H1 (cell line): ENCODE results near the gene MGAT5. TPM values are rescaled to one million over a fixed set of nuclear protein-coding genes. Genes with fewer than 3 reads are reported as not detected.

Experiments
- CTCF ChIA-PET: fragments of 300-600 bp; sonication (Branson Sonifier 250); formaldehyde crosslinking; loops from one replicate; lab custom pipeline; 2021; ENCODE audit not compliant: partially characterized antibody; lab: Charles Lee
- POLR2A ChIA-PET: fragments of 300-600 bp; sonication (Branson Sonifier 250); formaldehyde crosslinking; loops from one replicate; lab custom pipeline; 2021; ENCODE audit warnings: inconsistent platforms; ENCODE audit not compliant: partially characterized antibody; lab: Charles Lee
- DNase-seq, 2 experiments: peaks; one replicate each; pipeline versions ENCODE4 v3.0.0 to v3.0.0-alpha.2; 2010 to 2022; ENCODE audit warnings: low spot score in 2 of 2, low read depth in 1 of 2, mixed read lengths in 1 of 2
- FAIRE-seq: peaks from 2 replicates; lab custom pipeline; 2011; peaks lifted over from hg19 to GRCh38; lab: Jason Lieb, UNC
- H2AFZ ChIP-seq: 2 replicates; pipeline ENCODE4 v1.8.1; 2012; ENCODE audit warnings: low read length, inconsistent platforms
- H2AK5ac ChIP-seq: 2 replicates; pipeline ENCODE4 v1.6.1; 2013; ENCODE audit warnings: low read depth, low read length
- H2BK120ac ChIP-seq: replicated peaks from 2 replicates; pipeline ENCODE3; 2013; ENCODE audit warnings: low read depth, low read length, inconsistent platforms
- H2BK12ac ChIP-seq: 2 replicates; pipeline ENCODE4 v1.6.1; 2013; ENCODE audit warnings: low read depth, low read length
- H2BK15ac ChIP-seq: 2 replicates; pipeline ENCODE4 v1.6.1; 2013; ENCODE audit warnings: low read length
- H2BK20ac ChIP-seq: 2 replicates; pipeline ENCODE4 v1.6.1; 2013; ENCODE audit warnings: low read length
- H2BK5ac ChIP-seq: 2 replicates; pipeline ENCODE4 v1.6.1; 2013; ENCODE audit warnings: low read depth, low read length
- H3K14ac ChIP-seq: 2 replicates; pipeline ENCODE4 v1.6.1; 2013; ENCODE audit warnings: inconsistent platforms; ENCODE audit not compliant: insufficient read length
- H3K18ac ChIP-seq: 2 replicates; pipeline ENCODE4 v1.6.1; 2013; ENCODE audit warnings: low read length; ENCODE audit errors: extremely low read depth
- H3K23ac ChIP-seq: 2 replicates; pipeline ENCODE4 v1.6.1; 2013; ENCODE audit warnings: inconsistent platforms; ENCODE audit not compliant: insufficient read length
- H3K23me2 ChIP-seq: 2 replicates; pipeline ENCODE4 v1.6.1; 2013; ENCODE audit warnings: low read depth, low read length
- H3K27ac ChIP-seq: 2 replicates; pipeline ENCODE4 v1.6.1; 2011; ENCODE audit warnings: low read depth, low read length, inconsistent platforms
- H3K27me3 ChIP-seq, 4 experiments: replicated peaks in 1 of 4; 1 replicate in 1 of 4; 2 replicates in 3 of 4; pipeline versions ENCODE4 v1.6.1 to v1.8.1; 2011 to 2013; ENCODE audit warnings: low read length in 3 of 4, mild to moderate bottlenecking in 3 of 4, inconsistent platforms in 2 of 4, mixed read lengths in 2 of 4, moderate library complexity in 1 of 4; ENCODE audit not compliant: control insufficient read depth in 3 of 4, insufficient read depth in 3 of 4; ENCODE audit errors: extremely low read depth in 1 of 4
- H3K36me3 ChIP-seq, 4 experiments: 2 replicates each; pipeline versions ENCODE4 v1.6.1 to v1.8.1; 2011 to 2013; ENCODE audit warnings: mild to moderate bottlenecking in 4 of 4, low read length in 3 of 4, moderate library complexity in 2 of 4, control low read depth in 1 of 4, inconsistent platforms in 1 of 4; ENCODE audit not compliant: insufficient read depth in 4 of 4, control insufficient read depth in 2 of 4
- H3K4ac ChIP-seq: replicated peaks from 2 replicates; pipeline ENCODE3; 2013; ENCODE audit warnings: low read length, low read depth, mixed read lengths, inconsistent platforms; ENCODE audit not compliant: insufficient read length
- H3K4me1 ChIP-seq, 4 experiments: replicated peaks in 1 of 4; 1 replicate in 1 of 4; 2 replicates in 3 of 4; pipeline versions ENCODE4 v1.6.1 to v1.8.1; 2011 to 2013; ENCODE audit warnings: low read length in 3 of 4, inconsistent platforms in 2 of 4, mixed read lengths in 1 of 4; ENCODE audit not compliant: insufficient read depth in 4 of 4, control insufficient read depth in 3 of 4
- H3K4me2 ChIP-seq, 2 experiments: 2 replicates each; pipeline versions ENCODE4 v1.6.1 to v1.8.1; 2011 to 2013; ENCODE audit warnings: low read depth in 2 of 2, low read length in 2 of 2, control low read depth in 1 of 2, inconsistent platforms in 1 of 2, mild to moderate bottlenecking in 1 of 2; ENCODE audit not compliant: insufficient read depth in 1 of 2
- H3K4me3 ChIP-seq, 4 experiments: fragments of 200-600, 300-600 bp in 1 of 4; sonication (generic), shearing (Covaris generic), sonication (Bioruptor Twin) in 1 of 4; 2 replicates each; pipeline versions ENCODE4 v1.5.1 to v1.8.1; 2011 to 2016; ENCODE audit warnings: low read length in 4 of 4, low read depth in 3 of 4, control low read depth in 2 of 4, inconsistent platforms in 2 of 4, mild to moderate bottlenecking in 2 of 4, mixed read lengths in 1 of 4, moderate library complexity in 1 of 4; ENCODE audit not compliant: insufficient read depth in 2 of 4; ENCODE audit errors: extremely low read depth in 1 of 4
- H3K56ac ChIP-seq: replicated peaks from 2 replicates; pipeline ENCODE3; 2013; ENCODE audit warnings: low read depth, mild to moderate bottlenecking, mixed read lengths, low read length, inconsistent platforms; ENCODE audit not compliant: insufficient read length
- H3K79me1 ChIP-seq: 2 replicates; pipeline ENCODE4 v1.6.1; 2013; ENCODE audit warnings: low read depth, low read length, control low read depth
- H3K79me2 ChIP-seq, 2 experiments: 2 replicates each; pipeline versions ENCODE4 v1.6.1 to v1.8.1; 2012 to 2013; ENCODE audit warnings: low read length in 2 of 2, mild to moderate bottlenecking in 2 of 2, inconsistent platforms in 1 of 2; ENCODE audit not compliant: insufficient read depth in 2 of 2, control insufficient read depth in 1 of 2
- H3K9ac ChIP-seq, 4 experiments: replicated peaks in 1 of 4; 1 replicate in 1 of 4; 2 replicates in 3 of 4; pipeline versions ENCODE4 v1.6.1 to v1.8.1; 2011 to 2013; ENCODE audit warnings: low read depth in 3 of 4, low read length in 3 of 4, control low read depth in 2 of 4, mild to moderate bottlenecking in 2 of 4, moderate library complexity in 2 of 4, inconsistent platforms in 1 of 4; ENCODE audit errors: extremely low read depth in 1 of 4
- H3K9me3 ChIP-seq, 2 experiments: 2 replicates each; pipeline versions ENCODE4 v1.6.1 to v1.8.1; 2012 to 2013; ENCODE audit warnings: mild to moderate bottlenecking in 2 of 2, moderate library complexity in 2 of 2, control low read depth in 1 of 2, inconsistent platforms in 1 of 2, low read depth in 1 of 2, low read length in 1 of 2, mixed read lengths in 1 of 2; ENCODE audit not compliant: insufficient read depth in 2 of 2
- H4K20me1 ChIP-seq, 2 experiments: replicated peaks in 1 of 2; 2 replicates each; pipeline versions ENCODE3 to v1.8.1; 2011 to 2013; ENCODE audit warnings: inconsistent platforms in 2 of 2, low read length in 2 of 2, mild to moderate bottlenecking in 1 of 2; ENCODE audit not compliant: insufficient read depth in 2 of 2, control insufficient read depth in 1 of 2
- H4K5ac ChIP-seq: 2 replicates; pipeline ENCODE4 v1.6.1; 2013; ENCODE audit warnings: low read length, low read depth, mixed read lengths, inconsistent platforms; ENCODE audit not compliant: insufficient read length
- H4K8ac ChIP-seq: 2 replicates; pipeline ENCODE4 v1.8.0; 2013; ENCODE audit warnings: mild to moderate bottlenecking, moderate library complexity, low read length, inconsistent platforms; ENCODE audit not compliant: insufficient read depth; ENCODE audit errors: extremely low read depth
- H4K91ac ChIP-seq: replicated peaks from 2 replicates; pipeline ENCODE3; 2013; ENCODE audit warnings: low read length, mixed read lengths, inconsistent platforms; ENCODE audit not compliant: insufficient read length
- EP300 ChIP-seq, 2 experiments: IDR thresholded peaks; 1 replicate in 1 of 2; 2 replicates in 1 of 2; pipeline ENCODE4 v1.6.1; 2011 to 2012; ENCODE audit warnings: low read depth in 2 of 2, low read length in 2 of 2, mild to moderate bottlenecking in 2 of 2, borderline replicate concordance in 1 of 2, inconsistent platforms in 1 of 2, moderate library complexity in 1 of 2
- HDAC6 ChIP-seq: IDR thresholded peaks from one replicate; pipeline ENCODE4 v1.7.1; 2012; ENCODE audit warnings: low read depth, mild to moderate bottlenecking, inconsistent platforms, low read length, moderate library complexity
- NRF1 ChIP-seq: IDR thresholded peaks from 2 replicates; pipeline ENCODE4 v1.6.1; 2011; ENCODE audit warnings: mild to moderate bottlenecking, low read depth, low read length, improper control_type of control experiment
- PHF8 ChIP-seq: fragments of 200-600 bp; sonication (generic); conservative IDR thresholded peaks from 2 replicates; pipeline ENCODE4 v1.7.1; 2012; ENCODE audit warnings: low read depth, mild to moderate bottlenecking, inconsistent platforms, low read length, moderate library complexity
- TAF7 ChIP-seq: optimal IDR thresholded peaks from 2 replicates; pipeline ENCODE3; 2011; ENCODE audit warnings: low read depth, mild to moderate bottlenecking, inconsistent platforms, low read length, moderate library complexity, borderline replicate concordance
- WGBS, 2 experiments: shearing (Covaris generic) in 1 of 2; methylation state at CpG; one replicate each; pipeline versions ENCODE4 v1.1.6 to v1.1.7; 2013 to 2015; ENCODE audit warnings: low lambda C conversion rate in 2 of 2, mixed read lengths in 2 of 2, inconsistent platforms in 1 of 2, low coverage in 1 of 2, missing lambda C conversion rate in 1 of 2; ENCODE audit not compliant: insufficient replicate concordance in 2 of 2, insufficient coverage in 1 of 2, insufficient read length in 1 of 2; ENCODE audit errors: extremely low coverage in 1 of 2, missing lambda C conversion rate in 1 of 2; 5-methylcytosine and 5-hydroxymethylcytosine counted together
- polyA plus RNA-seq, 7 experiments: library from polyadenylated mRNA; depleted of rRNA in 3 of 7; stranded (reverse) in 5 of 7; unstranded in 2 of 7; fragments of >200 nt in 5 of 7; fragments of 200-250 nt in 2 of 7; gene quantifications; 1 replicate in 5 of 7; 2 replicates in 1 of 7; 4 replicates in 1 of 7; pipeline versions ENCODE4 v1.2.1 to v1.2.3, GENCODE V29; 2011 to 2013; ENCODE audit warnings: missing spikeins in 2 of 7, mixed read lengths in 2 of 7
- total RNA-seq: library from RNA; stranded (reverse); fragmentation: NEBNext Ultra II Directional; extraction: Animal tissue kit (Norgen Biotek cat#: 25700); gene quantifications from 2 replicates; pipeline ENCODE4 v1.2.1, GENCODE V29; 2021
- TF ChIP-seq, protein P1 (sequence below), 3 experiments: IDR thresholded peaks; 1 replicate in 2 of 3; 2 replicates in 1 of 3; pipeline versions ENCODE4 v1.5.1 to v1.6.1; 2011; ENCODE audit warnings: low read length in 3 of 3, mild to moderate bottlenecking in 3 of 3, inconsistent platforms in 2 of 3, low read depth in 1 of 3, moderate library complexity in 1 of 3; ENCODE audit not compliant: insufficient read depth in 1 of 3; ENCODE audit errors: control extremely low read depth in 1 of 3

Gene MGAT5
- total and polyA plus RNA-seq, 2 of the 8 experiments (the other 6 are each of a cell fraction or from before 2014, with no cell fraction given) = 11.2 to 49.2 TPM

DNA sequence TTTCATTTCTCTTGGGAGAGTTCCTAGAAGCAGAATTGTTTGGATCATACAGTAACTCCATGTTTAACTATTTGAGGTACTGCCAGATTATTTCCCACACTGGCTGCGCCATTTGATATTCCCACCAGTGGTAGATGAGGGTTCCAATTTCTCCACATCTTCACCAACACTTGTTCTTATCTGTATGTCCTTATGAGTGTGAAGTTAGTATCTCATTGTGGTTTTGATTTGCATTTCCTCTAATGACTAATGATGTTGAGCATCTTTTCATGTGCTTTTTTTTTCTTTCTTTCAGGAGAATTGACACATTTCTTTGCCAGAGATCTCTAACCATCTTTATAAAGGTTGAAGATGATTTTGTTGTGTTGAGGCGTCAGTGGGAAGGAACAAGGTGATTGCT is 4.1 kb upstream of the MGAT5 start:
- Histone ChIP-seq H3K18ac (no peak overlapping the region), H3K4me2 (no peak overlapping the region), H3K23ac (no peak overlapping the region), H2BK15ac (no peak overlapping the region), H3K36me3 (peaks cover 0 to 7% (median 1%) of the 10 kb centered on the region in 4 experiments; a peak in 3 of 8 replicates), H2AK5ac (no peak overlapping the region), H2BK20ac (no peak overlapping the region), H4K8ac (no peak overlapping the region), H2AFZ (no peak overlapping the region), H2BK120ac (no peak overlapping the region), H3K4me3 (no peak overlapping the region), H3K4me1 (peaks cover 0 to 6% (median 0%) of the 10 kb centered on the region in 4 experiments; a peak in 1 of 7 replicates), H4K91ac (no peak overlapping the region), H3K23me2 (no peaks in the 10 kb centered on the region; the same call in 1 of the 2 replicates), H4K20me1 (peaks cover 2 to 6% of the 10 kb centered on the region in 2 experiments), H3K79me1 (peaks cover 6% of the 10 kb centered on the region), H2BK5ac (no peak overlapping the region), H3K14ac (no peak overlapping the region), H3K56ac (no peak overlapping the region), H4K5ac (no peak overlapping the region), H2BK12ac (no peak overlapping the region), H3K27me3 (no peaks in the 10 kb centered on the region), H3K27ac (no peak overlapping the region), H3K4ac (no peak overlapping the region), H3K9ac (no peak overlapping the region), H3K79me2 (peaks cover 0 to 61% of the 10 kb centered on the region in 2 experiments; a peak in 2 of 4 replicates), H3K9me3 (no peaks in the 10 kb centered on the region)
- DNase-seq (no peak), FAIRE-seq (no peak)
- CTCF ChIA-PET = interaction anchor here (1.2 to 2.6 kb wide), 3 partner anchors 12 to 211 kb away, joined by 3 to 9 read pairs (median 4); no protein-coding TSS in a partner anchor
- no peak for TF ChIP-seq HDAC6
- TF ChIP-seq NRF1 = no peak
- TF ChIP-seq TAF7 = no peak
- TF ChIP-seq, protein P1, sequence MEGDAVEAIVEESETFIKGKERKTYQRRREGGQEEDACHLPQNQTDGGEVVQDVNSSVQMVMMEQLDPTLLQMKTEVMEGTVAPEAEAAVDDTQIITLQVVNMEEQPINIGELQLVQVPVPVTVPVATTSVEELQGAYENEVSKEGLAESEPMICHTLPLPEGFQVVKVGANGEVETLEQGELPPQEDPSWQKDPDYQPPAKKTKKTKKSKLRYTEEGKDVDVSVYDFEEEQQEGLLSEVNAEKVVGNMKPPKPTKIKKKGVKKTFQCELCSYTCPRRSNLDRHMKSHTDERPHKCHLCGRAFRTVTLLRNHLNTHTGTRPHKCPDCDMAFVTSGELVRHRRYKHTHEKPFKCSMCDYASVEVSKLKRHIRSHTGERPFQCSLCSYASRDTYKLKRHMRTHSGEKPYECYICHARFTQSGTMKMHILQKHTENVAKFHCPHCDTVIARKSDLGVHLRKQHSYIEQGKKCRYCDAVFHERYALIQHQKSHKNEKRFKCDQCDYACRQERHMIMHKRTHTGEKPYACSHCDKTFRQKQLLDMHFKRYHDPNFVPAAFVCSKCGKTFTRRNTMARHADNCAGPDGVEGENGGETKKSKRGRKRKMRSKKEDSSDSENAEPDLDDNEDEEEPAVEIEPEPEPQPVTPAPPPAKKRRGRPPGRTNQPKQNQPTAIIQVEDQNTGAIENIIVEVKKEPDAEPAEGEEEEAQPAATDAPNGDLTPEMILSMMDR (IDR thresholded peaks at IDR 0.05; ENCODE audit: control extremely low read depth in 1 of 3, insufficient read depth in 1 of 3, low read depth in 1 of 3, low read length in 3 of 3) = no peak
- TF ChIP-seq PHF8 = no peak
- TF ChIP-seq EP300 (IDR thresholded peaks at IDR 0.05; ENCODE audit: borderline replicate concordance in 1 of 2, low read depth in 2 of 2, low read length in 2 of 2) = no peak
- 97% methylated on average over 2 of the region's 2 CpGs; no CpG with 5 or more reads in 1 of the 2 experiments for WGBS, 2 experiments
- POLR2A ChIA-PET = no interaction called here
